Cardiac fibroblast (primary cell): ENCODE measurements around the gene VIPR1.
A peak's percentile ranks its signal among the peaks of the same experiment; 100 is the strongest.
"Not testable (repeated sequence)": the region's sequence is repeated elsewhere in the genome, so short reads cannot be mapped to it uniquely, and the experiment has no call there.

Source experiments
- DNase-seq, 2 donors: peaks; one replicate each; pipeline versions ENCODE4 v3.0.0 to v3.0.0-alpha.2; 2010; ENCODE audit warnings: low read depth in 2 of 2
- H3K4me3 ChIP-seq, 2 donors: replicated peaks in 1 of 2; 1 replicate in 1 of 2; 2 replicates in 1 of 2; pipeline ENCODE4 v1.5.1; 2011; ENCODE audit warnings: low read depth in 2 of 2, low read length in 2 of 2, mild to moderate bottlenecking in 2 of 2, moderate library complexity in 1 of 2
- TF ChIP-seq, protein P1 (sequence below): IDR thresholded peaks from one replicate; pipeline ENCODE4 v1.5.1; 2011; ENCODE audit warnings: low read depth, mild to moderate bottlenecking, low read length, inconsistent platforms

The VIPR1 gene

DNA sequence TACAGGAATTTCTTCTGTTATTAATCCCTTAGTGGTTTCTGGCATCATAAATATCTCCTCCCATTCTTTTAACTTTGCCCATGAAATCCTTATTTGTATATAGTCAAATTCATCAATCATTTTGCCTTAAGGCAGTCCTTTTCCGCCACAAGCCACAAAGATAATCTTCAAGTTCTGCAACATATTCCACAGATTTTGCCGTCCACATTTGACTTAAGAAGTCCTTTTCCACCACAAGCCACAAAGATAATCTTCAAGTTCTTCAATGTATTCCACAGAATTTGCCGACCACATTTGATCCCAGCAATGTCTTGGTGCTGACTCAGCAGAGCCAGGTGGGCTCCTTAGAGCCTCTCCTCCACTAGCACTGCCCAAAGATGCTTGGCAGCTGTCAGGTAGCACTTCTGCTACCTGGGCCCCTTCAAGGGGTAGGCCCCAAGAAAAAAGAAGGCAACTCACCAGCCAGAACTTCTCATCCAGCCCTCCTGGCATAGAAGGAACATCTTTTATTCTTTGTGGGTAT, 44.3 kb downstream of the VIPR1 start:
- no peak overlapping the region for H3K4me3 ChIP-seq
- TF ChIP-seq, protein P1, sequence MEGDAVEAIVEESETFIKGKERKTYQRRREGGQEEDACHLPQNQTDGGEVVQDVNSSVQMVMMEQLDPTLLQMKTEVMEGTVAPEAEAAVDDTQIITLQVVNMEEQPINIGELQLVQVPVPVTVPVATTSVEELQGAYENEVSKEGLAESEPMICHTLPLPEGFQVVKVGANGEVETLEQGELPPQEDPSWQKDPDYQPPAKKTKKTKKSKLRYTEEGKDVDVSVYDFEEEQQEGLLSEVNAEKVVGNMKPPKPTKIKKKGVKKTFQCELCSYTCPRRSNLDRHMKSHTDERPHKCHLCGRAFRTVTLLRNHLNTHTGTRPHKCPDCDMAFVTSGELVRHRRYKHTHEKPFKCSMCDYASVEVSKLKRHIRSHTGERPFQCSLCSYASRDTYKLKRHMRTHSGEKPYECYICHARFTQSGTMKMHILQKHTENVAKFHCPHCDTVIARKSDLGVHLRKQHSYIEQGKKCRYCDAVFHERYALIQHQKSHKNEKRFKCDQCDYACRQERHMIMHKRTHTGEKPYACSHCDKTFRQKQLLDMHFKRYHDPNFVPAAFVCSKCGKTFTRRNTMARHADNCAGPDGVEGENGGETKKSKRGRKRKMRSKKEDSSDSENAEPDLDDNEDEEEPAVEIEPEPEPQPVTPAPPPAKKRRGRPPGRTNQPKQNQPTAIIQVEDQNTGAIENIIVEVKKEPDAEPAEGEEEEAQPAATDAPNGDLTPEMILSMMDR: no peak
- DNase-seq: no peak

DNA sequence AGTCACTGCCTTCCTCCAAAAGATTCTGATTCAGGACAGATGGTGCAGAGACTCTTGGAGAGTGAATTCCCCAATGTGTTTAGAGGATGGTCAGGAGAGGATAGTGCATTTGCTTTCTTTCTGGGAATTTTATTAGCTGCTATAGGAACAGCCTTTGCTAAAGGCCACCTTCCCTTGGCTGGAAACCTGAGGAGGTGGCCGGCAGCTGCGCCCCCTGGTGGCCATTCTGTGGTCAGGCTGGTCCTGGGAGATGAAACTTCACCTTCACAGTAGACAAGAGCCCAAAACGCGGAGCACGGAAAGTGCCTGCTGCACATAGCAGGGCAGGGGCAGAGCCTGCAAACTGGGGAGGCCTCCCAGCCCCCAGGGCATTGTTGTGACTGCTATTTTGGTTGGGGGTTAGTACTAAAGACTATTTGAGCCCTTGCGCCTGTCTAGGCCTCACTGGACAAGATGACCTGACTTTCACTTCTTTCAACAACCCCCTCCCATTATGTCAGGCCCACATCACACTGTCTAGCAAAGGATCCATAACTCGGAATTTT, 45.0 kb downstream of the VIPR1 start:
- peak; percentile 68 to 70 for DNase-seq
- H3K4me3 ChIP-seq: no peak overlapping the region
- TF ChIP-seq, protein P1: peak; percentile 98

DNA sequence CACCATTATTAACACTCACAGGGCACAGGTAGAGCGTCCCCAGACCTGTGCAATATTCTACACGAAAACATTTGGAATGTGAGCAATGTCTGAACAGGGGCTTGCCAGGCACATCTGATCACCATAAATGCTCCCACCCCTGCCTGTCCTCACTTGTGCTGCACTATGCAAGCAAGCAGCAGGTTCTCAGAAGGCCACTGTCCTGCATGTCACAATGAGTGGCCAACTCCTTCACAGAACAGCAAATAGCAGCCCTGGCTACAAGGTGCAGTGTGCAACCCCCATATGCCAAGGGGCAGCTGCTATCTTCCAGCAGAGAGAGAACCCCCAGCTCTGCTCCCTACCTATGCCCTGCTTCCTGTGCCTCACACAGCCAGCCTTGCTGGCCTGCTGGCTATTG, 46.7 kb downstream of the VIPR1 start:
- H3K4me3 ChIP-seq: no peak overlapping the region
- DNase-seq: no peak
- TF ChIP-seq, protein P1: no peak

DNA sequence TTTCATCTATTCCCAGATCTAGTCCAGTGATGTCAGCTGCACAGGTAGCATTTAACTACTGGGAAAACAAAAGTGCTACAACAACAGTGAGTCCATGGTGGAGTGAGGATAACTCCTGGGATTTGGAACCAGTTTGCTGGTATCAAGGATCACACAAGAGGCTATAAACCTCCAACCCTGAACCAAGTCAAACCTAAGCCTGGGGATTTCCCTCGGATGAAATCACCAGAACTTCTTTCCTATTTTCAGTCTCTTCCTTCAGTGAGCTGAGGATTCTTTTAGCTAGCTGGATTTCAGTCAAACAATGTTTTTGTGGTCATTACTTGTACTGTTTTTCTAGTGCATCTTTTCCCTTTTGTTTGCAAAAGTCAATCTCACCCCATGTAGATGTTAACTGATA, 47.8 kb downstream of the VIPR1 start:
- TF ChIP-seq, protein P1: no peak
- DNase-seq: no peak
- no peak overlapping the region for H3K4me3 ChIP-seq

DNA sequence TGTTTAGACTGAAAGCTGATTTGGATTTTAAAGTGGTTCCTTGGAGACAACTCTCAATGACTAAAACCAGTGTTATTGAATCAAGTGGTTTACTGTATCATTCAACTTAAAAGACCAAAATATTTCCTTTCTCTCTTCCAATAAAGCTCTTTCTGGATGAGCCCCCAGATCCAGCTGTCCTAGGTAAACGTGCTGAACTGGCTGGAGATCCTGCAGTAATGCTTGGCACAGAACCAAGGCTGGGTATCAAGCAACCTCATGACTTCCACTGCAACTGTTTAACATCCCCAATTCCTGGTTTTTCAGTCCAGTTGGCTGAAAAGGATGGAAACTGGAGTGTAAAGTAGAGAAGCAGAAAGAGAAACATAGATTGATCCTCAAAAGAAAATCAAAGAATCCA, 50.4 kb downstream of the VIPR1 start:
- TF ChIP-seq, protein P1: no peak
- no peak for DNase-seq

DNA sequence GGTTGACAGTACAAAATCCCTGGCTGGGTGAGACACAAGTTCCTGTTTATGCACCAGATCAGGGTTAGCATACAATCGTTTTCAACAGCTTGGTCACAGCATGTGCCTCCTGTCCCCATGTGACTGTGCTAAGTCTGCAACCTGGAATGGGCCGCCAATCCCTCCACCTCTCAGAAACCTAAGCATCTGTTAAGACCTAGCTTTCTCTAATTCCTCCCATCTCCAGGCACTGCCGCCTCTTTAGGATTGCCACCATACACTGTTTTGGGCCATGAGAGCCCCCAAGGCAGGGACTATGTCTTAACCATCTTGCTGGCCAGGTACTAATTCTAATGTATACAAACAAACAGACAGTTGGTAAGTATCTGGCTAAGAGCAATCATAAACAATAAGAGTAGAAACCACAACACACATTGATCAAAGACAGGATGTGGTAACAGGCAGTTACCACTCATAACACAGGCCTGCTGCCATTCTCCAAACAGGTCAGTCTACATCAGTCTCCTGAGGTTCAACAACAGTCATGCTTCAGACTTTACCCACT, 53.7 kb downstream of the VIPR1 start:
- no peak overlapping the region for H3K4me3 ChIP-seq
- TF ChIP-seq, protein P1: no peak
- DNase-seq: no peak

More for the DNA sequence above, 50.4 kb downstream of the VIPR1 start:
- no peak overlapping the region for H3K4me3 ChIP-seq

DNA sequence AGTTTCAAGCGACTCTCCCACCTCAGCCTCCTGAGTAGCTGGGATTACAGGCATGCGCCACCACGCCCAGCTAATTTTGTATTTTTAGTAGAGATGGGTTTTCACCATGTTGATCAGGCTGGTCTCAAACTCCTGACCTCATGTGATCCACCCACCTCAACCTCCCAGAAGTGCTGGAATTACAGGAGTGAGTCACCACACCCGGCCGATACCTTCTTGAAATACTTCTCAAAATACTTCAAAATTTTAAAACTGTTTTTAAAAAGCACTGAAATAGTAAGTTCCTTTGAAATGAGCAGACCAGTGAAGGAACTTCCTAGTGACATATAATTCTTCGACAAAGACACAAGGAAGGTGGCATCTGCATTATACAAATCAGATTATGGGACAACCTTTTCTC, 54.4 kb downstream of the VIPR1 start:
- DNase-seq, H3K4me3 ChIP-seq: not testable (repeated sequence)
